ENCODE results near the gene PARP8.

The PARP8 gene

GRCh38 chr5:50720061-50720710 is 53.7 kb downstream of the PARP8 start:
- intact Hi-C loops (cut with DNase I) = no loop called here
- DNase-seq = no peak

- intact Hi-C loops (cut with DNase I) = no loop called here
- DNase-seq = no peak
Measured at GRCh38 chr5:50722223-50722622, 55.8 kb downstream of the PARP8 start.

- DNase-seq = no peak
- intact Hi-C loops (cut with DNase I) = no loop called here
Measured at GRCh38 chr5:50724262-50724661, 57.8 kb downstream of the PARP8 start.

- intact Hi-C loops (cut with DNase I) = no loop called here
- DNase-seq = no peak
Measured at GRCh38 chr5:50725800-50726474, 59.5 kb downstream of the PARP8 start.

- intact Hi-C loops (cut with DNase I) = no loop called here
- DNase-seq = no peak
Measured at GRCh38 chr5:50726475-50727148, 60.2 kb downstream of the PARP8 start.

GRCh38 chr5:50727149-50727496 is 60.7 kb downstream of the PARP8 start:
- DNase-seq = no peak
- intact Hi-C loops (cut with DNase I) = no loop called here

GRCh38 chr5:50727845-50728244 is 61.4 kb downstream of the PARP8 start:
- intact Hi-C loops (cut with DNase I) = no loop called here
- DNase-seq = no peak

GRCh38 chr5:50730336-50730735 is 63.9 kb downstream of the PARP8 start:
- intact Hi-C loops (cut with DNase I) = no loop called here
- no peak for DNase-seq

GRCh38 chr5:50730841-50731240 is 64.4 kb downstream of the PARP8 start:
- intact Hi-C loops (cut with DNase I) = no loop called here
- DNase-seq = no peak

GRCh38 chr5:50733741-50734140 is 67.3 kb downstream of the PARP8 start:
- DNase-seq = no peak
- intact Hi-C loops (cut with DNase I) = no loop called here

GRCh38 chr5:50738864-50739263 is 72.4 kb downstream of the PARP8 start:
- intact Hi-C loops (cut with DNase I) = no loop called here
- DNase-seq = no peak

GRCh38 chr5:50740832-50741231 is 74.4 kb downstream of the PARP8 start:
- no peak for DNase-seq
- intact Hi-C loops (cut with DNase I) = loop anchor here (10.0 kb wide), 1 partner anchor 76 kb away; the partner anchor contains the start of gene PARP8

GRCh38 chr5:50744776-50745175 is 78.3 kb downstream of the PARP8 start:
- DNase-seq = no peak
- intact Hi-C loops (cut with DNase I) = loop anchor here (10.0 kb wide), 1 partner anchor 80 kb away; the partner anchor contains the start of gene PARP8

- intact Hi-C loops (cut with DNase I) = loop anchor here (10.0 kb wide), 1 partner anchor 81 kb away; the partner anchor contains the start of gene PARP8
- DNase-seq = no peak
Measured at GRCh38 chr5:50745221-50745910, 78.9 kb downstream of the PARP8 start.

GRCh38 chr5:50749181-50749580 is 82.7 kb downstream of the PARP8 start:
- DNase-seq = no peak
- intact Hi-C loops (cut with DNase I) = loop anchor here (10.0 kb wide), 1 partner anchor 84 kb away; the partner anchor contains the start of gene PARP8

GRCh38 chr5:50749873-50750272 is 83.4 kb downstream of the PARP8 start:
- intact Hi-C loops (cut with DNase I) = loop anchor here (10.0 kb wide), 1 partner anchor 85 kb away; the partner anchor contains the start of gene PARP8
- DNase-seq = no peak

- peak in 11 of 42 donors; percentile 17 to 56 (median 33) for DNase-seq
- intact Hi-C loops (cut with DNase I) = no loop called here
Measured at GRCh38 chr5:50751064-50751657, 84.7 kb downstream of the PARP8 start.

- intact Hi-C loops (cut with DNase I) = no loop called here
- DNase-seq = no peak
Measured at GRCh38 chr5:50752800-50753199, 86.4 kb downstream of the PARP8 start.

All from head of caudate nucleus (tissue), 42 donors.